Effector memory CD4-positive, alpha-beta T cell (primary cell): ENCODE data around the gene KCTD17.

Source experiments
- DNase-seq, 3 donors: peaks; one replicate each; pipeline ENCODE4 v3.0.0-alpha.2; 2020
- H3K27ac ChIP-seq: 2 replicates; pipeline ENCODE4 v1.7.0; 2013; ENCODE audit warnings: mild to moderate bottlenecking, low read length, moderate library complexity; ENCODE audit not compliant: insufficient read depth, poor library complexity, severe bottlenecking
- H3K27me3 ChIP-seq: replicated peaks from 2 replicates; pipeline ENCODE4 v1.7.0; 2013; ENCODE audit warnings: mild to moderate bottlenecking, low read length; ENCODE audit not compliant: insufficient read depth, control insufficient read depth, poor library complexity, severe bottlenecking
- H3K36me3 ChIP-seq: 2 replicates; pipeline ENCODE4 v1.7.0; 2013; ENCODE audit warnings: mild to moderate bottlenecking, low read length, moderate library complexity; ENCODE audit not compliant: control insufficient read depth, insufficient read depth
- H3K4me1 ChIP-seq: 2 replicates; pipeline ENCODE4 v1.7.0; 2013; ENCODE audit warnings: low read length, mild to moderate bottlenecking; ENCODE audit not compliant: control insufficient read depth, insufficient read depth, poor library complexity, severe bottlenecking
- H3K4me3 ChIP-seq: 2 replicates; pipeline ENCODE4 v1.7.0; 2013; ENCODE audit warnings: low read length, low read depth, mild to moderate bottlenecking; ENCODE audit not compliant: insufficient read depth, poor library complexity, severe bottlenecking
- H3K9me3 ChIP-seq: 2 replicates; pipeline ENCODE4 v1.7.0; 2013; ENCODE audit warnings: mild to moderate bottlenecking, low read length, moderate library complexity; ENCODE audit not compliant: control insufficient read depth
- total RNA-seq, 3 donors: gene quantifications; one replicate each; lab custom pipeline; 2026; lab: John Stamatoyannopoulos, UW

Gene KCTD17, protein sequence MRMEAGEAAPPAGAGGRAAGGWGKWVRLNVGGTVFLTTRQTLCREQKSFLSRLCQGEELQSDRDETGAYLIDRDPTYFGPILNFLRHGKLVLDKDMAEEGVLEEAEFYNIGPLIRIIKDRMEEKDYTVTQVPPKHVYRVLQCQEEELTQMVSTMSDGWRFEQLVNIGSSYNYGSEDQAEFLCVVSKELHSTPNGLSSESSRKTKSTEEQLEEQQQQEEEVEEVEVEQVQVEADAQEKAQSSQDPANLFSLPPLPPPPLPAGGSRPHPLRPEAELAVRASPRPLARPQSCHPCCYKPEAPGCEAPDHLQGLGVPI
- total RNA-seq: 15.1 to 19.7 (median 15.6) reads per million in 3 donors

DNA sequence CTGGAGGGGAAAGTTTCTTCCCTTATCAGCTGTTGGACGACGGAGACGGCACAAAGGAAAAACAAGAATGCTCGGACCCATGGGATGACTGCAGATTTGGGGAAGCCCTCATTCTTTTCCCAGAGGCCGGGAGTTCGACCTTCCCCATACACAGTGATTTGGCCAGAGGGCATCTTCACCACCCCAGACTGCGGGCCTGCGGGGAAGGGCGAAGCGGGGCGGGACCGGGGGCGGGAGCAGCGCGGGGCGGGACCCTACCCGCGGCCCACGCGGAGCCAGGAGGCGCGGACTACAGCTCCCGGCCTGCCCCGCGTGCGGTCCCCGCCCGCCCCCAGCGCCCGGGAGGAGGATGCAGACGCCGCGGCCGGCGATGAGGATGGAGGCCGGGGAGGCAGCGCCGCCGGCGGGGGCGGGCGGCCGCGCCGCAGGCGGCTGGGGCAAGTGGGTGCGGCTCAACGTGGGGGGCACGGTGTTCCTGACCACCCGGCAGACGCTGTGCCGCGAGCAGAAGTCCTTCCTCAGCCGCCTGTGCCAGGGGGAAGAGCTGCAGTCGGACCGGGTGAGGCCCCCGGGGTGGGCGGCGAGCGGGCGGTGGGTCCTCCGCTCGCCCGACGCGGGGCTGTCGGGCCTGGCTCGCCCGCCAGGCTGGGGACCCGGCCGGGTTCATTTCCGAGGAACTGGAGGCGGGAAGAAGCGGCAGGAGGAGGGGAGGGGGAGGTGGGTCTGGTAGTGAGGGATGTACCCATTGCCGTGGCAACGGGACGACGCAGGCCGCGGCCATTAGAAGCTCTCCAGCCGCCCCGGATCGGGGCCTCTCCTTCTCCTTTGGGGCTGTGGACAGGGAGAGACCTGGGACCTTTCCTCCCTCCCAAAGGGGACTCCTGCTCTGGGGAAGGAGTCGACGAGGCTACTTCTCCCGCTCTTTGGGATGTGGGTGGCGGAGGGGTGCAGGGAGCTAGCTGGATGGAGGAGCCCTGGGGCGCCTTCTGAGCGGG, at the start of gene KCTD17:
KCTD17 (plus strand) TSS at position 352 of the 995 bp plus-strand sequence; CDS start at position 371, 19 bp downstream.
- peak; percentile 42 to 62 (median 49) for DNase-seq
- H3K4me3 ChIP-seq: peak within 1 kb of the TSS; percentile 73
- H3K27me3 ChIP-seq: no peaks in the 10 kb centered on the region
- peaks cover 7% of the 10 kb centered on the region for H3K4me1 ChIP-seq
- peak within 1 kb of the TSS; percentile 42 for H3K27ac ChIP-seq
- peaks cover 15% of the 10 kb centered on the region for H3K36me3 ChIP-seq
- H3K9me3 ChIP-seq: no peaks in the 10 kb centered on the region

DNA sequence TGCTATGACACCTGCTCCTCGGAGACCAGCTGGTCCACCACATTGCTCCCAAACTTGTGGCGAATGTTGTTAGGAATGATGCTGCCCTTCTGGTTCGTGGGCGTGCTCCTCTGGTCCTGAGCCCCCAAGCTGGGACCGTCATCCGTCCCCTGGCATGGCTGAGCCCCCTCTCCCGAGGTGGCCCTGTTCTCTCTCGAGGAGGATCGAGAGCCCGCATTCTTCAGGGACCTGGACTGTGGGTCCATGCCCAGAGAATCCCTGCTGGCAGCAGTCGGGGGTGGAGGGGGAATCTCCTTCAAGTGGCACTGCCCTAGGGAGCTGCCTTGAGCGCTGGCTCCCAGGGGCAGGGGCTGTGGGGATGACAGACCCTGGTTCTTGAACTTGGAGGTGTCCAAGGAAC, 49.7 kb upstream of the KCTD17 start:
- no peaks in the 10 kb centered on the region for H3K27me3 ChIP-seq
- H3K4me3 ChIP-seq: no peak overlapping the region
- H3K27ac ChIP-seq: no peak overlapping the region
- no peaks in the 10 kb centered on the region for H3K36me3 ChIP-seq
- H3K9me3 ChIP-seq: no peaks in the 10 kb centered on the region
- no peak for DNase-seq
- H3K4me1 ChIP-seq: no peaks in the 10 kb centered on the region

DNA sequence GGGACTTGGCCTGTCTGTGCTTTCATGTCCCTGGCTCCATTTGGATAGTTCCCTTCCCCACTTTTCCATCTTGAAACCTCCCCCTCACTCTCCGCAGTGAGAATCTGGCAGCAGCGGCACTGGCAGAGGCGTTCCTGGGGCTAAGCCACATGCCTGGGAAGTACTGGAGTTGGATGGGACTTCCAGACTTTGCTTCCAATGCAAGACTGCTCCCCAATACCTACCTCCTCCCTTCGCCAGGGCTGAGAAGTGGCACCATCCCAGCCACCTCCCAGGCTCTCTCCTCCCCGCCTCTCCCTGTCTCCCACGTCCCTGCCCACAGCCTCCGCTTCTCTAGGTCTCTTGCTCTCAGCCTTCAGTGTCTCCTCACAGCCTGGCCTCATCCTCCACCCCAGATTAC, 48.9 kb upstream of the KCTD17 start:
- no peaks in the 10 kb centered on the region for H3K4me1 ChIP-seq
- H3K27me3 ChIP-seq: no peaks in the 10 kb centered on the region
- no peak overlapping the region for H3K27ac ChIP-seq
- DNase-seq: no peak
- no peak overlapping the region for H3K4me3 ChIP-seq
- H3K9me3 ChIP-seq: no peaks in the 10 kb centered on the region
- H3K36me3 ChIP-seq: no peaks in the 10 kb centered on the region

GRCh38 chr22:37007651-37008050, 43.9 kb upstream of the KCTD17 start:
- no peaks in the 10 kb centered on the region for H3K9me3 ChIP-seq
- no peaks in the 10 kb centered on the region for H3K4me1 ChIP-seq
- no peak overlapping the region for H3K27ac ChIP-seq
- H3K36me3 ChIP-seq: no peaks in the 10 kb centered on the region
- H3K4me3 ChIP-seq: no peak overlapping the region
- no peaks in the 10 kb centered on the region for H3K27me3 ChIP-seq
- no peak for DNase-seq

GRCh38 chr22:37008365-37008764, 43.2 kb upstream of the KCTD17 start:
- Histone ChIP-seq H3K4me3 (no peak overlapping the region), H3K36me3 (no peaks in the 10 kb centered on the region), H3K27ac (no peak overlapping the region), H3K9me3 (no peaks in the 10 kb centered on the region), H3K27me3 (no peaks in the 10 kb centered on the region), H3K4me1 (no peaks in the 10 kb centered on the region)
- DNase-seq: no peak

DNA sequence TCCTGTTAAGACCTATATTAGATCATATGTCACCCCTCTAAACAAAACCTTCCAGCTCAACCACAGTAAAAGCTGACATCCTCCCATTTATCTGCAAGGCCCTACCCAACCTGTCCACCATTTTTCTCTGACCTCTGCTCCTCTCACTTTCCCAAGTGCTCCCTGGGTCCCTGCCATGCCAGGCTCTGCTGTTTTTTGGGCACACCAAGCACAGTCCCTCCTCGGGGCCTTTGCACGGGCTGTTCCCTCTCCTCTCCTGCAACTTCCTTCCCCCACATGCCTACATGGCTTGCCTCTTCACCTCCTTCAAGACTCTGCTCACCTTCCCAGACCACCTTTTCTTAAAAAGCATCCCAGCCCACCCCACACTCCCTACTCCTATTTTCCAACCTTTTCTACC, 42.1 kb upstream of the KCTD17 start:
- Histone ChIP-seq H3K9me3 (no peaks in the 10 kb centered on the region), H3K4me1 (no peaks in the 10 kb centered on the region)

DNA sequence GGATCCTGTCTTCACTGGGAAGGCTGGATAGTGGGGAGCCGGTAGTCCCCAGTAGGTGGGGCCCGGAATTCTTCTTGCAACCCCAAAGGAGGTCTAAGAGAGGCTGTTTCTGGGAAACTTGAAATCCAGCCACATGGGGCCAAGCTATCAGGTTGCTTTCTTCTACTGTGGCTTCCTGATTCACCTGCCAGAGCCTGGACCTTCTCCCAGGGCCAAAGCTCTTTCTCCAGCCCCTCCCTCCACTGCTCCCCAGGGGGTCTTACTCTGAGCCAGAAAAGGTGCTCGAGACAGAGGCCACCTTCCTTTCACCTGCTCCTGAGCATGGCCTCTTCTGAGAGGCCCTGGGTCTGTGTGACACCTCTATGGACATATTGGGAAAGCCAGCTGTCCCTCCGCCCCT, 41.4 kb upstream of the KCTD17 start:
- Histone ChIP-seq H3K4me1 (no peaks in the 10 kb centered on the region), H3K4me3 (no peak overlapping the region), H3K36me3 (no peaks in the 10 kb centered on the region), H3K27ac (no peak overlapping the region), H3K27me3 (no peaks in the 10 kb centered on the region), H3K9me3 (no peaks in the 10 kb centered on the region)
- DNase-seq: no peak

More for the DNA sequence above, 42.1 kb upstream of the KCTD17 start:
- no peaks in the 10 kb centered on the region for H3K27me3 ChIP-seq
- no peaks in the 10 kb centered on the region for H3K36me3 ChIP-seq
- no peak overlapping the region for H3K4me3 ChIP-seq
- DNase-seq: no peak
- H3K27ac ChIP-seq: no peak overlapping the region

DNA sequence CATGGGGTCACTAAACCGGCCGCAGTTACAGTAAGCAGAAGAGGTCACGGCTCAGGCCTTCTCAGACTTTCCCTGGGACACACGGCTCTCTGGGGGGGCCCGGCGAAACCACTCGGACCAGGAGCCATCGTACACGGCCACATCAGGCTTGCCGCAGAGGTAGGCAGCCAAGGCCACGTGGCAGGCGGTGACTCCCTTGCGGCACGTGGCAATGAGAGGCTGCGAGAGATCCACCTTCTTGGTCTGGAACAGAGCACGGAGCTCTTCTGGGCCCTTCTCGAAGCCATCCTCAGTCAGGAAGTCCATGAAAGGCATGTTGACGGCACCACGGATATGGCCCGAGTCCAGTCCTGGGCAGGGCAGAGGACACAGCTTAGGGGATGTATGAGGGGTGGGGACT, 40.6 kb upstream of the KCTD17 start:
- DNase-seq: no peak
- H3K27ac ChIP-seq: no peak overlapping the region

DNA sequence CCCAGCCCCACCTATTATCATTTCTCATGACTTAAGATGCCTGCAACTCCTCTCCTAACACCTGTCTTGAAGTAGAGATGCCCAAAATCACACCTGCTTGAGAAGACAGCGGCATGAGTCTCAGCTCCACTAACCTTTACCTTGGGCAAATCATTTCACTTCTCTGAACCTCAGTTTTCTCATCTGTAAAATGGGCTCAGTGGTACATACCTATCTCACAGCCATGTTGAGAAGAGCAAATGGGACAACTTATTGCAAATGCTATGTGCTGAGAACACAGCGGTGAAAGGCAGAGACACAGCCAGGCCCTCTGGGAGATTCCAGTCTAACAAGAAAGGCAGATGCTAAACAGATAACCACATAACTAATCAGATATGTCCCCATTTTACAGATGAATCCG, 40.1 kb upstream of the KCTD17 start:
- Histone ChIP-seq H3K27me3 (no peaks in the 10 kb centered on the region), H3K9me3 (no peaks in the 10 kb centered on the region), H3K36me3 (no peaks in the 10 kb centered on the region), H3K27ac (no peak overlapping the region), H3K4me1 (no peaks in the 10 kb centered on the region), H3K4me3 (no peak overlapping the region)
- DNase-seq: no peak

More for the DNA sequence above, 40.6 kb upstream of the KCTD17 start:
- Histone ChIP-seq H3K9me3 (no peaks in the 10 kb centered on the region), H3K27me3 (no peaks in the 10 kb centered on the region), H3K4me3 (no peak overlapping the region), H3K36me3 (no peaks in the 10 kb centered on the region), H3K4me1 (no peaks in the 10 kb centered on the region)
